Measurements from ENCODE around the gene AP3B2. TPM values are rescaled to one million over a fixed set of nuclear protein-coding genes. Genes with fewer than 3 reads are reported as not detected.

The AP3B2 gene
- total RNA-seq, 1 experiment from 2014 or later, result 0.07 TPM

- POLR2A ChIA-PET, result no interaction called here
- no peaks in the 10 kb centered on the region for H3K9me2 ChIP-seq (ENCODE audit: insufficient read depth)
- intact Hi-C loops (cut with micrococcal nuclease), result no loop called here
- H3K4me1 ChIP-seq (ENCODE audit: control insufficient read depth in 1 of 2, insufficient read depth in 2 of 2, low read length in 2 of 2), result 0 out of 4 replicates have a peak, but pooled peaks cover 0 to 7% of the 10 kb centered on the region in 2 experiments
- H2AFZ ChIP-seq (ENCODE audit: low read depth, low read length, poor library complexity, severe bottlenecking), result no peak overlapping the region
- no peaks in the 10 kb centered on the region for H3K79me2 ChIP-seq (ENCODE audit: insufficient read depth, low read length)
- H4K20me1 ChIP-seq (ENCODE audit: insufficient read depth), result no peaks in the 10 kb centered on the region
- no peak for TF ChIP-seq ZNF274 (IDR thresholded peaks at IDR 0.05; ENCODE audit: low read depth, low read length)
- no peak for TF ChIP-seq MAX (IDR thresholded peaks at IDR 0.05)
- no peak for TF ChIP-seq TCF7L2 (IDR thresholded peaks at IDR 0.05; ENCODE audit: borderline replicate concordance, extremely low read depth, insufficient read depth, insufficient read length)
- TF ChIP-seq POLR2A (IDR thresholded peaks at IDR 0.05; ENCODE audit: borderline replicate concordance, extremely low read depth, insufficient read depth, insufficient read length), result no peak
- no peak for TF ChIP-seq EZH2 (IDR thresholded peaks at IDR 0.05)
- no peak for TF ChIP-seq ATF3 (IDR thresholded peaks at IDR 0.05)
- TF ChIP-seq JUND (IDR thresholded peaks at IDR 0.05), result no peak
- no peak for TF ChIP-seq EGR1 (IDR thresholded peaks at IDR 0.05; ENCODE audit: low read depth)
- TF ChIP-seq ZBTB33 (IDR thresholded peaks at IDR 0.05; ENCODE audit: extremely low read depth, insufficient replicate concordance, low read length), result no peak
- no peak for TF ChIP-seq EZH2phosphoT487 (IDR thresholded peaks at IDR 0.05; ENCODE audit: borderline replicate concordance)
- no peak for TF ChIP-seq ZFX (IDR thresholded peaks at IDR 0.05)
- TF ChIP-seq RAD21 (IDR thresholded peaks at IDR 0.05; ENCODE audit: low read depth), result no peak
- no peak for TF ChIP-seq POLR2AphosphoS5 (IDR thresholded peaks at IDR 0.05; ENCODE audit: low read depth, low read length)
- TF ChIP-seq YY1 (IDR thresholded peaks at IDR 0.05; ENCODE audit: extremely low read depth, insufficient replicate concordance, low read depth, low read length), result no peak
- no peak for TF ChIP-seq CTCF (IDR thresholded peaks at IDR 0.05 in 2 of 3, conservative IDR thresholded peaks at IDR 0.05 in 1 of 3; ENCODE audit: borderline replicate concordance in 1 of 3, insufficient read depth in 1 of 3, low read depth in 2 of 3, low read length in 2 of 3)
- TF ChIP-seq SP1 (IDR thresholded peaks at IDR 0.05; ENCODE audit: low read depth), result no peak
- no peak for TF ChIP-seq CBX3 (IDR thresholded peaks at IDR 0.05; ENCODE audit: low read depth)
- ATAC-seq, result 0 out of 2 replicates have a peak, but pooled peaks have one; percentile 9
- CTCF ChIA-PET, result no interaction called here
- H3K9me3 ChIP-seq (ENCODE audit: control insufficient read depth in 1 of 2, insufficient read depth in 1 of 2, low read depth in 1 of 2, low read length in 2 of 2), result no peaks in the 10 kb centered on the region
- peaks cover 17% of the 10 kb centered on the region for H3K27me3 ChIP-seq (ENCODE audit: insufficient read depth, low read length)
- no peaks in the 10 kb centered on the region for H3K36me3 ChIP-seq (ENCODE audit: control insufficient read depth in 1 of 2, insufficient read depth in 2 of 2, low read length in 2 of 2)
- no peak for DNase-seq (ENCODE audit: low read depth, low spot score)
- no peak overlapping the region for H3K4me3 ChIP-seq (replicated peaks in 1 of 2; ENCODE audit: low read depth in 1 of 2, low read length in 2 of 2)
- H3K4me2 ChIP-seq (ENCODE audit: low read length), result no peak overlapping the region
- no TSS peak for BruUV-seq (replicated peaks)
- RAD21 ChIA-PET (ENCODE audit: low non-redundant PET in 1 of 2, low total read pairs in 2 of 2, uncharacterized antibody in 2 of 2, unreplicated experiment in 2 of 2), result no interaction called here
- H3K27ac ChIP-seq (ENCODE audit: low read depth, low read length), result no peak overlapping the region
- H3K9ac ChIP-seq (ENCODE audit: low read length), result no peak overlapping the region
Measured at GRCh38 chr15:82646250-82647044, 63.2 kb downstream of the AP3B2 start.

Measured in HCT116 (cell line).